Astrocyte of the spinal cord (primary cell): ENCODE measurements around the gene ACP4.

ENCODE experiments used
- DNase-seq: peaks from one replicate; pipeline ENCODE4 v3.0.0; 2011; ENCODE audit warnings: low read depth, low spot score
- H3K4me3 ChIP-seq: 2 replicates; pipeline ENCODE4 v1.5.1; 2011; ENCODE audit warnings: low read depth, mild to moderate bottlenecking, low read length, moderate library complexity
- in situ Hi-C: cut with HindIII; loops from 2 replicates; pipeline ENCODE4 v1.10.0; 2017; ENCODE audit warnings: low sequenced_read_pairs
- TF ChIP-seq, protein P1 (sequence below): IDR thresholded peaks from 2 replicates; pipeline ENCODE4 v1.5.1; 2012; ENCODE audit warnings: low read depth, mild to moderate bottlenecking, low read length, inconsistent platforms

Gene ACP4

DNA sequence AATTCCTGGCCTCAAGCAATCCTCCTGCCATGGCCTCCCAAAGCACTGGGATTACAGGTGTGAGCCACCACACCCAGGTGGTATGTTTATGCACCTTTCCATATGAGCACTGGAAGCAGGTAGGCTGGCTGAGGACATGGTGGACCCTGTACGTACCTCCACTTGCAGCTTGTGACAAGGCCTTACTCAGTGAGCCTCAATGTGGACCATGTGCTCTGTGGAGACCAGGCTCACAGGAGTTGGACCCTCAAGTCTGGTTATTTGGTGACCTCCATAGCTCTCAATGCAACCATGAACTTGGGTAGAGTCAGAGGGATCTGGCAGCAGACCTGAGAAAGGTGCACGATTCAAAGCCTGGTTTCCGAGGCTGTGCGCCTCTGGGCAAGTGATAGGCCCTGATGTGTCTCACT, 5.5 kb downstream of the ACP4 start:
- TF ChIP-seq, protein P1, sequence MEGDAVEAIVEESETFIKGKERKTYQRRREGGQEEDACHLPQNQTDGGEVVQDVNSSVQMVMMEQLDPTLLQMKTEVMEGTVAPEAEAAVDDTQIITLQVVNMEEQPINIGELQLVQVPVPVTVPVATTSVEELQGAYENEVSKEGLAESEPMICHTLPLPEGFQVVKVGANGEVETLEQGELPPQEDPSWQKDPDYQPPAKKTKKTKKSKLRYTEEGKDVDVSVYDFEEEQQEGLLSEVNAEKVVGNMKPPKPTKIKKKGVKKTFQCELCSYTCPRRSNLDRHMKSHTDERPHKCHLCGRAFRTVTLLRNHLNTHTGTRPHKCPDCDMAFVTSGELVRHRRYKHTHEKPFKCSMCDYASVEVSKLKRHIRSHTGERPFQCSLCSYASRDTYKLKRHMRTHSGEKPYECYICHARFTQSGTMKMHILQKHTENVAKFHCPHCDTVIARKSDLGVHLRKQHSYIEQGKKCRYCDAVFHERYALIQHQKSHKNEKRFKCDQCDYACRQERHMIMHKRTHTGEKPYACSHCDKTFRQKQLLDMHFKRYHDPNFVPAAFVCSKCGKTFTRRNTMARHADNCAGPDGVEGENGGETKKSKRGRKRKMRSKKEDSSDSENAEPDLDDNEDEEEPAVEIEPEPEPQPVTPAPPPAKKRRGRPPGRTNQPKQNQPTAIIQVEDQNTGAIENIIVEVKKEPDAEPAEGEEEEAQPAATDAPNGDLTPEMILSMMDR = no peak
- in situ Hi-C loops = no loop called here
- DNase-seq = no peak
- H3K4me3 ChIP-seq = no peak overlapping the region

DNA sequence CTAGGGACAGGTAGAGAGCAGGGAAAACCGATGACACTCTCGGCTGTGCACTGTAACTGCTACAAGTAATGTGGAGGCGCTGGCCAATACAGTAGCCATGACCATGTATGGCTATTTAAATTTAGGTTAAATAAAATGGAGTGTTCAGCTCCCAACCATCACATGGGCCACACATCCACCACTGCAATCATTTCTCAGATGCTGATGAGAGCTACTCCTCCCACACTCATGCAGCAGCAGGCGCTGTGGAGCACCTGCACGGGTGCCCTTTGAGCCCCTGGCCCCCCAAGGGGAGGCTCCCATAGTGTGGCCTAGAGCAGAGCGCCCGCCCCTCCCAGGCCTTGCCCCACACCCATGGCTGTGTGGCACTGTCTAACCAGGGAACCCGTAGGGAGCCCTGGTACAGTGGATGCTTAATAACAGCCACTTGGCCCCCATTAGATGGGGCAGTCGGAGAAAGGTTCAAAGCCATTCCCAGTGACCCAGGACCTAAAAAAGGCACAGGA, 6.0 kb downstream of the ACP4 start:
- no peak for DNase-seq
- no peak overlapping the region for H3K4me3 ChIP-seq
- in situ Hi-C loops = no loop called here
- TF ChIP-seq, protein P1 = no peak

DNA sequence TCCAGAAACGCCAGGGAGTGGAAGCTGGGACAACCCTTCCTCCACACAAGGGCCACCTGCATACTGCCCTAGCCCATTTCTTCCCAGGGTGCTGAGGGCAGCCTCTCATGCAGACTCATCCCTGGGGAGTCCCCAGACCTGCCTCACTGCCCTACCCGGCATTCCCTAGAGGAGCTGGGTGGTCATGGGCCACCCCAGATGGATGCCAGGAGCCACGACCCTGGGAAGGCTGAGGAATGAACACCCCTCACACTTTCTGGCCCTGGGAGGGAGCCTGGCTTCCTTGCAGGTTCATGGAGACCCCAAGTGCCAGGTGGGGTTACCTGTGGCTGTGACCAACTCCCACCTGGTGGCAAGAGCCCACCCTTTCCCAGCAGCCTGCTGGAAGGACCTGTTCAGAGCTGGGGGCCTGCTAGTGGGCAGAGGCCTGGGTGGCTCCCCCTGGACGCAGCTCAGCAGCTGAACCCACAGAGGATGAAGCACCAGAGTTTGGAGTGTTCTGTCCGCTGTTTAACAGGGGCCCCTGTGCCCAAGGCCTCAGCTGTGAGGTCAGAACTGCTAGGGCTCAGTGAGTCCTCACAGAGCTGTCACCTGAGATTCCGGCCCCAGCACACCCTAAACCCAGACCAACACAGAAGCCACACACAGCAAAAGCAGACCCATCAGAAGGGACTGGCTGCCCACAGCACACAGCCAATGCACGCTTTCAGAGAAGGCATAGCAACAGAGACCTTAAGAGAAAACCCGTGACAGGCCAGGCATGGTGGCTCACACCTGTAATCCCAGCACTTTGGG, 6.6 kb downstream of the ACP4 start:
- no peak overlapping the region for H3K4me3 ChIP-seq
- in situ Hi-C loops = no loop called here
- DNase-seq = no peak
- TF ChIP-seq, protein P1 = no peak

DNA sequence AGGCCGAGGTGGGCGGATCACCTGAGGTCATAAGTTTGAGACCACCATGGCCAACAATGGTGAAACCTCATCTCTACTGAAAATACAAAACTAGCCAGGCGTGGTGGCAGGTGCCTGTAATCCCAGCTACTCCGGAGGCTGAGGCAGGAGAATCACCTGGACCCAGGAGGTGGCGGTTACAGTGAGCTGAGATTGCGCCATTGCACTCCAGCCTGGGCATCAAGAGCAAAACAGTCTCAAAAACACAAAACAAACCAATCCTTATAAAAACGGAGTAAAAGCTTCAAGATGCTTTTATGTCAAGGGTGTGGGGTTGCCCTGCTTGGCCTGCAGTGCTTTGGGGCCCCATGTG, 7.2 kb downstream of the ACP4 start:
- TF ChIP-seq, protein P1 = no peak
- DNase-seq = no peak
- no peak overlapping the region for H3K4me3 ChIP-seq
- in situ Hi-C loops = no loop called here

DNA sequence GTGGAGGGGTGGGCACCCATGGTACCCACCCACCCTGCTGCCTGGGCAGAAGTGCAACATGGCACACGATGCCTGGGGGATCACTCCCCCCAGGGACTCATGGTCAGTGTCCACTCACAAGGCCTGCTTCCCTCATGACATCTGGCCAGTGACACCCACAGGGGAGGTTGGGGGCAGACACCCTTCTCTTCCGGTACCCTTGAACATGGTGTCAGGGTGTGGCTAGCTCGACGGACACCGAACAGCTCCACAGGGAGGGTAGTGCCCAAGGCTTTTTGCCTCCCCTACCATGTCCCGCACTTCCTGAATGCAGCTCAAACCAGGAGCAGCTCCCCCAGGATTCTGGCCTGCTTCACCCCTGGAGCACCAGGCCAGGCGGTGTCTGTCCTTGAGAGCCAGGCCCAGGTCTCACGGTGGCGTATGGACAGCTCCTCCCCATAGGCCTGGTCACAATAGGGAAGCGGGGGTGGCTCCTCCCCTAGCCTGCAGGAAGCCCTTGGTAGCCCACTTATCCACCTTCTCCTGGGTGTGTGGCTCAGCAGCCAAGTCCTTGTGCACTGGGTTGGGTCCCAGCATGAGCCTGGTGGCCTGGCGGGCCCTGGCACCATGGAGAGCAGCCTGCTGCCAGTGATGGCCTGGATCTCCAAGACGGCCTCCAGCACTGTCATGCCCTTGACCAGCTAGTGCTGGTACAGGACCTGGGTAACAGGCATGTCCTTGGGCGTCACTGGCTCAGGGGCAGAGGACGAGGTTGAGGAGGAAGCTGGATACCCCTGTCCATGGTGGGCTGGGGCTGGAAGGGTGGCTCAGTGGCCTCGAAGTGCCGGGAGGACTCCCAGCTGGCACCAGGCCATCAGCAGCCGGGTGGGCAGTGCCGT, 7.8 kb downstream of the ACP4 start:
- in situ Hi-C loops = no loop called here
- DNase-seq = no peak
- no peak overlapping the region for H3K4me3 ChIP-seq
- TF ChIP-seq, protein P1 = no peak

DNA sequence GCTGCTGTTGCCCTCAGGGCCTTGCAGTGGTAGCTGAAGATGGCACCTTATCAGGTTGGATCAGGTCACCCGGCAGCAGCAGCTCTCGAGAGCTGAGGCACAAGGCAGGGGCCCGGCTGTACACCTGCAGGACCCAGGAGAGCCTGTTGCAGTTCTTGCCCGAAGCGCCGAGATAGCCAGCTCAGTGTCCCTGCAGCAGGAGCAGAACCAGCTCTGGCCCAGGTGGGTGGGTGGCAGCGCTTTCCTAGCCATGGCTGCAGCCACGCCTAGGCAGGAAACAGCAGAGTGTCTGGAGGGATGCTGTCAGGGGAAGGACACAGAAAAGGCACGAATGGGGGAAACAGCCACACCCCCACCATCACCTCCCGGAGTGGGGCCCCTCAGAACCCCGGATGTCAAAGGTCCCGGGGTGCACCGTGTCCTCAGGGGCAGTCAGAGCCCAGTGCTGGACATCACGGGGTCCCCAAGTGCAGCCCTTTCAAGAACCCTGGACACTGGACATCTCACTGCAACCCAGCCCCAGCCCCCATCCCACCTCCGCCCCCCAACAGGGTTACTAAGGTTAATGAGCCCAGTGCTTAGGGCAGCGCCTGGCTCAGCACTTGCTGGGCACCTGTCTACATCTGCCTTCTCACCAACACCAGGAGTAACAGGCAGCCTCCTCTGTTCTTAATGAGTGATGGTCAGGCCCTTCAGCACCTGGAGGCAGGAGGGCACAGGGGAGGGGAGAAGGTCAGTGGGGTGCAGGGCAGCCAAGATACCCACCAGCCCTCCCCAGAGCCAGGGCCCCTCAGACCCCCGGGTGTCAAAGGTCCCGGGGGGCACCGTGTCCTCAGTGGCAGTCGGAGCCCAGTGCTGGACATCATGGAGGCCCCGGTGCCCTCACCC, 8.7 kb downstream of the ACP4 start:
- TF ChIP-seq, protein P1 = no peak
- no peak for DNase-seq
- in situ Hi-C loops = no loop called here
- no peak overlapping the region for H3K4me3 ChIP-seq
